Lung (tissue), 12 donors: ENCODE data around the gene CPED1. TPM values are rescaled to one million over a fixed set of nuclear protein-coding genes. Genes with fewer than 3 reads are reported as not detected.
A peak's percentile ranks its signal among the peaks of the same experiment; 100 is the strongest.
"Not testable (repeated sequence)": the region's sequence is repeated elsewhere in the genome, so short reads cannot be mapped to it uniquely, and the experiment has no call there.

Experiments
- ATAC-seq: fragments of 200-7000 bp; cut with Tn5 transposase; one replicate; pipeline ENCODE4 v1.9.1; 2020; ENCODE audit warnings: moderate number of reproducible peaks; ENCODE audit not compliant: insufficient read depth, low FRiP score
- DNase-seq, 3 donors: peaks; one replicate each; pipeline ENCODE4 v3.0.0-alpha.2; 2013 to 2017
- H3K27ac ChIP-seq, 2 donors: one replicate each; pipeline ENCODE4 v1.5.1; 2013; ENCODE audit warnings: mild to moderate bottlenecking in 2 of 2, moderate library complexity in 2 of 2, control low read depth in 1 of 2, inconsistent platforms in 1 of 2, low read depth in 1 of 2, low read length in 1 of 2
- H3K27me3 ChIP-seq, 3 donors: one replicate each; pipeline ENCODE4 v1.5.1; 2013; ENCODE audit warnings: low read length in 2 of 3; ENCODE audit not compliant: control insufficient read depth in 3 of 3, insufficient read depth in 3 of 3
- H3K36me3 ChIP-seq, 4 donors: one replicate each; pipeline ENCODE4 v1.5.1; 2013; ENCODE audit warnings: low read length in 4 of 4, mild to moderate bottlenecking in 1 of 4, moderate library complexity in 1 of 4; ENCODE audit not compliant: control insufficient read depth in 4 of 4, insufficient read depth in 4 of 4
- H3K4me1 ChIP-seq, 5 donors: one replicate each; pipeline ENCODE4 v1.5.1; 2013; ENCODE audit warnings: low read length in 5 of 5, mild to moderate bottlenecking in 2 of 5, moderate library complexity in 1 of 5; ENCODE audit not compliant: control insufficient read depth in 5 of 5, insufficient read depth in 5 of 5
- H3K4me3 ChIP-seq: one replicate; pipeline ENCODE4 v1.5.1; 2013; ENCODE audit warnings: mild to moderate bottlenecking, control low read depth, moderate library complexity
- H3K9ac ChIP-seq, 2 donors: one replicate each; pipeline ENCODE4 v1.5.1; 2013; ENCODE audit warnings: low read length in 2 of 2, control low read depth in 1 of 2; ENCODE audit not compliant: insufficient read depth in 1 of 2
- H3K9me3 ChIP-seq, 4 donors: one replicate each; pipeline ENCODE4 v1.5.1; 2013; ENCODE audit warnings: low read length in 3 of 4, mild to moderate bottlenecking in 1 of 4, moderate library complexity in 1 of 4; ENCODE audit not compliant: control insufficient read depth in 4 of 4, insufficient read depth in 3 of 4
- WGBS, 2 donors: extraction: QIAGEN DNeasy Blood & Tissue Kit; methylation state at CpG; one replicate each; pipeline ENCODE4 v1.1.7; 2013; 5-methylcytosine and 5-hydroxymethylcytosine counted together
- polyA plus RNA-seq, 2 donors: library from polyadenylated mRNA; stranded (reverse); fragments of 200-250 nt; gene quantifications; one replicate each; pipeline ENCODE4 v1.2.1, GENCODE V29; 2013
- total RNA-seq, 2 donors: library from RNA; depleted of rRNA in 1 of 2; stranded (reverse); fragments of >200 nt in 1 of 2; gene quantifications; one replicate each; pipeline ENCODE4 v1.2.1, GENCODE V29; 2014 to 2021
- TF ChIP-seq, protein P1 (sequence below): IDR thresholded peaks from 2 replicates; pipeline ENCODE4 v1.5.1; 2012; ENCODE audit warnings: mild to moderate bottlenecking; ENCODE audit errors: control extremely low read depth, extremely low read depth
- donor health status: control.
- donor health status: control.
- donor health status: Bipolar disorder and iron deficiency.
- donor health status: healthy.
- donor health status: DM: yes; HTN: yes; CAD: no.

The CPED1 gene
- total and polyA plus RNA-seq, 4 donors: 1.8 to 32.3 (median 7.4) TPM

GRCh38 chr7:121237601-121238000, 249.1 kb downstream of the CPED1 start:
- TF ChIP-seq, protein P1, sequence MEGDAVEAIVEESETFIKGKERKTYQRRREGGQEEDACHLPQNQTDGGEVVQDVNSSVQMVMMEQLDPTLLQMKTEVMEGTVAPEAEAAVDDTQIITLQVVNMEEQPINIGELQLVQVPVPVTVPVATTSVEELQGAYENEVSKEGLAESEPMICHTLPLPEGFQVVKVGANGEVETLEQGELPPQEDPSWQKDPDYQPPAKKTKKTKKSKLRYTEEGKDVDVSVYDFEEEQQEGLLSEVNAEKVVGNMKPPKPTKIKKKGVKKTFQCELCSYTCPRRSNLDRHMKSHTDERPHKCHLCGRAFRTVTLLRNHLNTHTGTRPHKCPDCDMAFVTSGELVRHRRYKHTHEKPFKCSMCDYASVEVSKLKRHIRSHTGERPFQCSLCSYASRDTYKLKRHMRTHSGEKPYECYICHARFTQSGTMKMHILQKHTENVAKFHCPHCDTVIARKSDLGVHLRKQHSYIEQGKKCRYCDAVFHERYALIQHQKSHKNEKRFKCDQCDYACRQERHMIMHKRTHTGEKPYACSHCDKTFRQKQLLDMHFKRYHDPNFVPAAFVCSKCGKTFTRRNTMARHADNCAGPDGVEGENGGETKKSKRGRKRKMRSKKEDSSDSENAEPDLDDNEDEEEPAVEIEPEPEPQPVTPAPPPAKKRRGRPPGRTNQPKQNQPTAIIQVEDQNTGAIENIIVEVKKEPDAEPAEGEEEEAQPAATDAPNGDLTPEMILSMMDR: no peak
- no peak for DNase-seq

DNA sequence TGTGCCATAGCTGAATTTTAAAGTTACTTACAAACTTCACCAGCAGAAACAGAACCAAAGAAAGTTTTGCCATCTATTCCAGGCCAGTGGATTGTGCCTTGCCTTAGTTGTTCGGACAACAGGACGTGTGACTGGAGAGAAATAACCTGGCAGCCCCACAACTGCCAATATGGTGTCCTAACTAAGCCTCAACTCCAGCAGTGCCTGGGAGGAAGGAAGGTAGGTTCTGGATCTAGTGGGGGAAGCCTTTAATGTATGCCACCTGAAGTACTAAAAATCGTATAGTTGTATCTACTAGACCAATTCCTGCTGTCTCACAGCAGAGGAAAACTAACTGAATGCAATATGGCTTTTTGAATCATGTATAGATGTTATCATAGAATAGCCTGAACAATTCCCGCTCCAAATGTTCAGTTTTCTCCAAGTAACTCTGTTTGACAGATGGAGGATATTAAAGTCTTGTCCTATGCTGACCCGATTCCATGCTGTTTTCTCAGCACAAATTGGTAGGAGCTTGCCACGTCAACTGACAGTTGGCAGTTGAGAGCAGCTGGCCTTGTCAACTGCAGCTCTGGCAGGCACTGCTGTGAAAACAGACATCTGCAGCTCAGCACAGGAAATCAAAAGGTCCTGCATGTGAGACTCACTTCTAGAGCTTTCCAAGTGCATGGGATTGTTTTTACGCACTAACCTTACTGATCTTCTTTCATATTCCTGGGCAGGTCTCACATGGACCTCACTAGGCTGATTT, 255.8 kb downstream of the CPED1 start:
- peaks cover 0 to 36% (median 8%) of the 10 kb centered on the region in 4 donors for H3K36me3 ChIP-seq
- TF ChIP-seq, protein P1: no peak
- peak in 2 of 3 donors; percentile 6 to 15 for DNase-seq
- H3K9ac ChIP-seq: no peak overlapping the region
- H3K9me3 ChIP-seq: peaks cover 0 to 10% (median 5%) of the 10 kb centered on the region in 4 donors
- no peaks in the 10 kb centered on the region for H3K4me1 ChIP-seq
- WGBS, 2 donors: 79 to 81% methylated on average over 7 of the region's 7 CpGs
- H3K27me3 ChIP-seq: no peaks in the 10 kb centered on the region
- no peak overlapping the region for H3K4me3 ChIP-seq
- no peak overlapping the region for H3K27ac ChIP-seq
- ATAC-seq: no peak

More at GRCh38 chr7:121237601-121238000, 249.1 kb downstream of the CPED1 start:
- no peak overlapping the region for H3K27ac ChIP-seq
- no peak overlapping the region for H3K9ac ChIP-seq
- no peaks in the 10 kb centered on the region for H3K27me3 ChIP-seq
- H3K4me1 ChIP-seq: no peaks in the 10 kb centered on the region
- no peaks in the 10 kb centered on the region for H3K9me3 ChIP-seq
- WGBS, 2 donors: 86 to 91% methylated on average over 3 of the region's 3 CpGs
- H3K36me3 ChIP-seq: peaks cover 0 to 12% (median 4%) of the 10 kb centered on the region in 4 donors
- no peak for ATAC-seq
- H3K4me3 ChIP-seq: no peak overlapping the region

GRCh38 chr7:121251367-121251766, 262.9 kb downstream of the CPED1 start:
- peaks cover 0 to 21% (median 9%) of the 10 kb centered on the region in 4 donors for H3K36me3 ChIP-seq
- not testable (repeated sequence) for ATAC-seq, H3K4me3 ChIP-seq, H3K9me3 ChIP-seq, H3K27me3 ChIP-seq, H3K9ac ChIP-seq, H3K4me1 ChIP-seq, H3K27ac ChIP-seq, DNase-seq
- WGBS, 2 donors: 86 to 93% methylated on average over 1 of the region's 1 CpG

DNA sequence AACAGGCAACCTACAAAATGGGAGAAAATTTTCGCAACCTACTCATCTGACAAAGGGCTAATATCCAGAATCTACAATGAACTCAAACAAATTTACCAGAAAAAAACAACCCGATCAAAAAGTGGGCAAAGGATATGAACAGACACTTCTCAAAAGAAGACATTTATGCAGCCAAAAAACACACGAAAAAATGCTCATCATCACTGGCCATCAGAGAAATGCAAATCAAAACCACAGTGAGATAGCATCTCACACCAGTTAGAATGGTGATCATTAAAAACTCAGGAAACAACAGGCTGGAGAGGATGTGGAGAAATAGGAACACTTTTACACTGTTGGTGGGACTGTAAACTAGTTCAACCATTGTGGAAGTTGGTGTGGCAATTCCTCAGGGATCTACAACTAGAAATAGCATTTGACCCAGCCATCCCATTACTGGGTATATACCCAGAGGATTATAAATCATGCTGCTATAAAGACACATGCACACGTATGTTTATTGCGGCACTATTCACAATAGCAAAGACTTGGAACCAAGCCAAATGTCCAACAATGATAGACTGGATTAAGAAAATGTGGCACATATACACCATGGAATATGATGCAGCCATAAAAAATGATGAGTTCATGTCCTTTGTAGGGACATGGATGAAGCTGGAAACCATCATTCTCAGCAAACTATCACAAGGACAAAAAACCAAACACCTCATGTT, 264.2 kb downstream of the CPED1 start:
- not testable (repeated sequence) for ATAC-seq, DNase-seq, H3K9me3 ChIP-seq, H3K4me3 ChIP-seq, H3K27me3 ChIP-seq, H3K4me1 ChIP-seq, H3K9ac ChIP-seq, H3K27ac ChIP-seq
- WGBS, 2 donors: 80 to 88% methylated on average over 3 of the region's 5 CpGs
- peaks cover 0 to 17% (median 5%) of the 10 kb centered on the region in 4 donors for H3K36me3 ChIP-seq
